ENCODE results near the gene VCP. TPM values are rescaled to one million over a fixed set of nuclear protein-coding genes. Genes with fewer than 3 reads are reported as not detected.

The VCP gene
- total and polyA plus RNA-seq, 9 of the 15 experiments (the other 6 are each of a cell fraction or from before 2014, with no cell fraction given): 7.1 to 257 (median 199) TPM

- TF ChIP-seq ZNF609 (CRISPR knock-in tag; IDR thresholded peaks at IDR 0.05; ENCODE audit: borderline replicate concordance) (no peak), ZKSCAN3 (CRISPR knock-in tag; IDR thresholded peaks at IDR 0.05) (no peak), RNF2 (IDR thresholded peaks at IDR 0.05) (0 out of 2 replicates have a peak, but pooled peaks have one; percentile 25), SAFB2 (IDR thresholded peaks at IDR 0.05; ENCODE audit: borderline replicate concordance, low read depth, low read length, severe bottlenecking) (no peak), TCF7L2 (IDR thresholded peaks at IDR 0.05; ENCODE audit: low read depth, low read length) (no peak), ZBTB11 (CRISPR knock-in tag; IDR thresholded peaks at IDR 0.05) (peak; percentile 32 to 93 (median 70); a peak in 4 of 6 replicates), ZNF639 (CRISPR knock-in tag; conservative IDR thresholded peaks at IDR 0.05 in 1 of 2, IDR thresholded peaks at IDR 0.05 in 1 of 2) (peak in 1 of 2 experiments; percentile 98; a peak in 2 of 4 replicates), LCOR (CRISPR knock-in tag; IDR thresholded peaks at IDR 0.05) (no peak), NR0B1 (IDR thresholded peaks at IDR 0.05; ENCODE audit: partially characterized antibody) (no peak), CHD1 (IDR thresholded peaks at IDR 0.05; ENCODE audit: low read length) (no peak), HDAC2 (IDR thresholded peaks at IDR 0.05) (no peak), KLF6 (CRISPR knock-in tag; IDR thresholded peaks at IDR 0.05; ENCODE audit: borderline replicate concordance) (0 out of 2 replicates have a peak, but pooled peaks have one; percentile 8), PRPF4 (IDR thresholded peaks at IDR 0.05; ENCODE audit: insufficient read depth, low read depth, low read length, poor library complexity, severe bottlenecking) (no peak)
Measured at GRCh38 chr9:35079426-35080341, 7.3 kb upstream of the VCP start, which contains the start of gene FANCG (continued).

Data from K562 (cell line).